Suprapubic skin (tissue), 4 donors: ENCODE data around the gene PPY.

ENCODE experiments used
- EP300 ChIP-seq: sonication (generic); formaldehyde crosslinking; IDR thresholded peaks from one replicate; pipeline ENCODE4 v1.6.1; 2017; ENCODE audit warnings: antibody characterized with exemption
- POLR2AphosphoS5 ChIP-seq, 3 donors: sonication (generic); formaldehyde crosslinking; IDR thresholded peaks; one replicate each; pipeline ENCODE4 v1.6.1; 2017; ENCODE audit warnings: antibody characterized with exemption in 3 of 3

- no peak for TF ChIP-seq POLR2AphosphoS5 (IDR thresholded peaks at IDR 0.05)
- TF ChIP-seq EP300, result no peak
These were observed 11.5 kb upstream of the PPY start, which contains the start of gene PYY for GRCh38 chr17:43953746-43954145.
